Spleen (tissue), 7 donors: ENCODE data around the gene QRSL1.

Source experiments
- POLR2A ChIP-seq, 3 donors: fragments of 450-650 bp; IDR thresholded peaks; one replicate each; pipeline ENCODE4 v1.5.1; 2017; ENCODE audit warnings: antibody characterized with exemption in 3 of 3, mild to moderate bottlenecking in 1 of 3
- POLR2AphosphoS5 ChIP-seq, 3 donors: sonication (generic); formaldehyde crosslinking; IDR thresholded peaks; one replicate each; pipeline ENCODE4 v1.5.1; 2017; ENCODE audit warnings: antibody characterized with exemption in 3 of 3
- TF ChIP-seq, protein P1 (sequence below), 11 experiments: fragments of 200-600 bp in 7 of 11; fragments of 450-650 bp in 4 of 11; sonication (generic) in 4 of 11; IDR thresholded peaks in 8 of 11; conservative IDR thresholded peaks in 3 of 11; 1 replicate in 7 of 11; 2 replicates in 4 of 11; pipeline versions ENCODE4 v1.4.0 to v1.8.0; 2016 to 2021; ENCODE audit warnings: antibody characterized with exemption in 11 of 11, inconsistent platforms in 4 of 11, mild to moderate bottlenecking in 1 of 11
- donor health status: DM: no; HTN: no; CAD: no; lungs with moderate emphysema.
- donor health status: DM: no; HTN: no; CAD: no.
- donor health status: DM: no; HTN: no; CAD: no.

DNA sequence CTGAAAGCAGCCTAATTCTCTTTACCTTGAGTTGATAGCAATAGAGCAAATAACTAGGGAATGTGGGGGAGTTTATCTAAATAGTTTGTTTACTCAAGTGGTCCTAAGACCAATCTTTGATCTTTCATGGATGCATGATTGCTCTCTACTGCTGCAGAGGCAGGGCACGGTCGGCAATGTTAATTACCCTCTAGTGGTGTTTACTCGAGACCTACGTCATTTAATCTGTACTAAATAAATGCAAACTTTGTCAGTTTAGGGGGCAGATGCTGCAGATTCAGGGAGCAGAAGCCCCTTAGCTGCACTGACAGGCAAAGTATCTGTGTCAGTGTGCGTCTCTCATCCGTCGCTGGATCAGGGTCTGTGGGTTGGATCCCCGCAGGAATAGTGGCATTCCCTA is 7.0 kb upstream of the QRSL1 start:
- TF ChIP-seq, protein P1, sequence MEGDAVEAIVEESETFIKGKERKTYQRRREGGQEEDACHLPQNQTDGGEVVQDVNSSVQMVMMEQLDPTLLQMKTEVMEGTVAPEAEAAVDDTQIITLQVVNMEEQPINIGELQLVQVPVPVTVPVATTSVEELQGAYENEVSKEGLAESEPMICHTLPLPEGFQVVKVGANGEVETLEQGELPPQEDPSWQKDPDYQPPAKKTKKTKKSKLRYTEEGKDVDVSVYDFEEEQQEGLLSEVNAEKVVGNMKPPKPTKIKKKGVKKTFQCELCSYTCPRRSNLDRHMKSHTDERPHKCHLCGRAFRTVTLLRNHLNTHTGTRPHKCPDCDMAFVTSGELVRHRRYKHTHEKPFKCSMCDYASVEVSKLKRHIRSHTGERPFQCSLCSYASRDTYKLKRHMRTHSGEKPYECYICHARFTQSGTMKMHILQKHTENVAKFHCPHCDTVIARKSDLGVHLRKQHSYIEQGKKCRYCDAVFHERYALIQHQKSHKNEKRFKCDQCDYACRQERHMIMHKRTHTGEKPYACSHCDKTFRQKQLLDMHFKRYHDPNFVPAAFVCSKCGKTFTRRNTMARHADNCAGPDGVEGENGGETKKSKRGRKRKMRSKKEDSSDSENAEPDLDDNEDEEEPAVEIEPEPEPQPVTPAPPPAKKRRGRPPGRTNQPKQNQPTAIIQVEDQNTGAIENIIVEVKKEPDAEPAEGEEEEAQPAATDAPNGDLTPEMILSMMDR (IDR thresholded peaks at IDR 0.05 in 8 of 11, conservative IDR thresholded peaks at IDR 0.05 in 3 of 11), result no peak
- TF ChIP-seq POLR2AphosphoS5 (IDR thresholded peaks at IDR 0.05), result no peak
- TF ChIP-seq POLR2A (IDR thresholded peaks at IDR 0.05), result no peak
